Measurements from ENCODE around the gene CAPN3.

DNA sequence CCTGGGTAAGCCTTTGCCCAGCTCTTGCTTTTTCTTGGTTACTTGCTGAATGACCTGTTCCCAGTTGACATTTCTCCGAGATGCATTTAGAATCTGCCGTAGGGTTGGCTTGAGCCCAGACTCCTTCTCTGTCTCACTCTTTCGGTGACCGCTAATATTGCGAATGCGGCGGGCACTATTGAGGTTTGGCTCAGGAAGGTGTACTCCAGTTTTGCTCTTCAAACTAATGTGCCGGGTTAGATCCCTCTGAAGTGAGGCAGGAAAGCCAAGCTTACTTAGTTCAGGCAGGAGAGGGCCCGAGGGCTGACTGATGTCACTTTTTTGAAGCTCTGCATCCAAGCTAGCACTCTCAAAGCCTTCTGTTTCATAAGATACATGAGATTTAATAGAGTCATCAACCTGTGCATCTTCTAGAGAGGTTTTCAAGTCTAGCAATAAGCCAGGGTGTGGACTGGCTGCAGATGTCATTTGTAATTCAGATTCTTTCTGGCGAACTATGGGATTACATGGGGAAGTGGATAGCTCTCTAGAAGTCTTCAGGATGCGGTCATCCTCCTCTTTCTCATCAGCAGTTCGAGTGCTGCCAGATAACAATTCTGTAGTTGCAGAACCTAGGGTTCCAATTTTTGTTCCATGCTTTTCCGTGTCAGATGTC, 90.6 kb downstream of the CAPN3 start:
- TF ChIP-seq POLR2A (IDR thresholded peaks at IDR 0.05) = no peak
- TF ChIP-seq, protein P1, sequence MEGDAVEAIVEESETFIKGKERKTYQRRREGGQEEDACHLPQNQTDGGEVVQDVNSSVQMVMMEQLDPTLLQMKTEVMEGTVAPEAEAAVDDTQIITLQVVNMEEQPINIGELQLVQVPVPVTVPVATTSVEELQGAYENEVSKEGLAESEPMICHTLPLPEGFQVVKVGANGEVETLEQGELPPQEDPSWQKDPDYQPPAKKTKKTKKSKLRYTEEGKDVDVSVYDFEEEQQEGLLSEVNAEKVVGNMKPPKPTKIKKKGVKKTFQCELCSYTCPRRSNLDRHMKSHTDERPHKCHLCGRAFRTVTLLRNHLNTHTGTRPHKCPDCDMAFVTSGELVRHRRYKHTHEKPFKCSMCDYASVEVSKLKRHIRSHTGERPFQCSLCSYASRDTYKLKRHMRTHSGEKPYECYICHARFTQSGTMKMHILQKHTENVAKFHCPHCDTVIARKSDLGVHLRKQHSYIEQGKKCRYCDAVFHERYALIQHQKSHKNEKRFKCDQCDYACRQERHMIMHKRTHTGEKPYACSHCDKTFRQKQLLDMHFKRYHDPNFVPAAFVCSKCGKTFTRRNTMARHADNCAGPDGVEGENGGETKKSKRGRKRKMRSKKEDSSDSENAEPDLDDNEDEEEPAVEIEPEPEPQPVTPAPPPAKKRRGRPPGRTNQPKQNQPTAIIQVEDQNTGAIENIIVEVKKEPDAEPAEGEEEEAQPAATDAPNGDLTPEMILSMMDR (IDR thresholded peaks at IDR 0.05) = no peak
